ENCODE results near the gene TENM4. TPM values are rescaled to one million over a fixed set of nuclear protein-coding genes. Genes with fewer than 3 reads are reported as not detected.

TENM4 gene
- total and polyA plus RNA-seq, 2 of the 8 experiments (the other 6 are each of a cell fraction or from before 2014, with no cell fraction given), result 3.5 to 7.2 TPM

- H3K23ac ChIP-seq (ENCODE audit: insufficient read length), result no peak overlapping the region
- no peak overlapping the region for H2BK20ac ChIP-seq (ENCODE audit: low read length)
- H3K56ac ChIP-seq (replicated peaks; ENCODE audit: insufficient read length, low read depth, low read length), result no peak overlapping the region
- no peaks in the 10 kb centered on the region for H4K20me1 ChIP-seq (replicated peaks in 1 of 2; ENCODE audit: control insufficient read depth in 1 of 2, insufficient read depth in 2 of 2, low read length in 2 of 2)
- TF ChIP-seq SIRT6 (IDR thresholded peaks at IDR 0.05; ENCODE audit: low read length), result no peak
- no peak for TF ChIP-seq KDM4A (IDR thresholded peaks at IDR 0.05; ENCODE audit: low read depth, low read length, severe bottlenecking)
- no peak for TF ChIP-seq HDAC6 (IDR thresholded peaks at IDR 0.05; ENCODE audit: low read depth, low read length)
- no peak for TF ChIP-seq KDM5A (IDR thresholded peaks at IDR 0.05; ENCODE audit: low read length)
- TF ChIP-seq SP2 (IDR thresholded peaks at IDR 0.05; ENCODE audit: low read length), result no peak
- no peak for TF ChIP-seq EP300 (IDR thresholded peaks at IDR 0.05; ENCODE audit: borderline replicate concordance in 1 of 2, low read depth in 2 of 2, low read length in 2 of 2)
- H4K91ac ChIP-seq (replicated peaks; ENCODE audit: insufficient read length, low read length), result no peak overlapping the region
- H3K18ac ChIP-seq (ENCODE audit: extremely low read depth, low read length), result no peak overlapping the region
- no peak overlapping the region for H2BK120ac ChIP-seq (replicated peaks; ENCODE audit: low read depth, low read length)
- no peak overlapping the region for H2BK5ac ChIP-seq (ENCODE audit: low read depth, low read length)
- no peaks in the 10 kb centered on the region for H3K79me1 ChIP-seq (ENCODE audit: low read depth, low read length)
- no peak overlapping the region for H3K9ac ChIP-seq (replicated peaks in 1 of 4; ENCODE audit: extremely low read depth in 1 of 4, low read depth in 3 of 4, low read length in 3 of 4)
- H3K27me3 ChIP-seq (replicated peaks in 1 of 4; ENCODE audit: control insufficient read depth in 3 of 4, extremely low read depth in 1 of 4, insufficient read depth in 3 of 4, low read length in 3 of 4), result no peaks in the 10 kb centered on the region
- no peaks in the 10 kb centered on the region for H3K36me3 ChIP-seq (ENCODE audit: control insufficient read depth in 2 of 4, insufficient read depth in 4 of 4, low read length in 3 of 4)
- H3K9me3 ChIP-seq (ENCODE audit: insufficient read depth in 2 of 2, low read depth in 1 of 2, low read length in 1 of 2), result no peaks in the 10 kb centered on the region
- H3K27ac ChIP-seq (ENCODE audit: low read depth, low read length), result no peak overlapping the region
- ChIA-PET CTCF (ENCODE audit: partially characterized antibody) (interaction anchor here (1.0 to 5.2 kb wide), 5 partner anchors 9 to 144 kb away, joined by 3 to 22 read pairs (median 4); no protein-coding TSS in a partner anchor), POLR2A (ENCODE audit: partially characterized antibody) (no interaction called here)
- no peak overlapping the region for H2BK12ac ChIP-seq (ENCODE audit: low read depth, low read length)
- DNase-seq (ENCODE audit: low read depth in 1 of 2, low spot score in 2 of 2), result no peak
- no peak overlapping the region for H4K5ac ChIP-seq (ENCODE audit: insufficient read length, low read depth, low read length)
- FAIRE-seq, result no peak
- H3K79me2 ChIP-seq (ENCODE audit: control insufficient read depth in 1 of 2, insufficient read depth in 2 of 2, low read length in 2 of 2), result no peaks in the 10 kb centered on the region
- no peak overlapping the region for H3K4me2 ChIP-seq (ENCODE audit: insufficient read depth in 1 of 2, low read depth in 2 of 2, low read length in 2 of 2)
- H3K4ac ChIP-seq (replicated peaks; ENCODE audit: insufficient read length, low read depth, low read length), result no peak overlapping the region
- H4K8ac ChIP-seq (ENCODE audit: extremely low read depth, insufficient read depth, low read length), result no peak overlapping the region
- peaks cover 0 to 2% (median 0%) of the 10 kb centered on the region in 4 experiments; a peak in 1 of 7 replicates for H3K4me1 ChIP-seq (replicated peaks in 1 of 4; ENCODE audit: control insufficient read depth in 3 of 4, insufficient read depth in 4 of 4, low read length in 3 of 4)
- WGBS, 2 experiments (ENCODE audit: extremely low coverage in 1 of 2, insufficient coverage in 1 of 2, insufficient read length in 1 of 2, insufficient replicate concordance in 2 of 2, low coverage in 1 of 2, low lambda C conversion rate in 2 of 2, missing lambda C conversion rate in 1 of 2), result 100% methylated on average over 1 of the region's 1 CpG; no CpG with 5 or more reads in 1 of the 2 experiments
- H2AFZ ChIP-seq (ENCODE audit: low read length), result no peak overlapping the region
- H2AK5ac ChIP-seq (ENCODE audit: low read depth, low read length), result no peak overlapping the region
- H3K23me2 ChIP-seq (ENCODE audit: low read depth, low read length), result no peaks in the 10 kb centered on the region
- no peak overlapping the region for H3K4me3 ChIP-seq (ENCODE audit: extremely low read depth in 1 of 4, insufficient read depth in 2 of 4, low read depth in 3 of 4, low read length in 4 of 4)
- H2BK15ac ChIP-seq (ENCODE audit: low read length), result no peak overlapping the region
- no peak overlapping the region for H3K14ac ChIP-seq (ENCODE audit: insufficient read length)
These were observed 651.5 kb downstream of the TENM4 start for GRCh38 chr11:78789375-78789774.
